KBM-7 (cell line): ENCODE results near the gene GAMT.

Source experiments
- DNase-seq: peaks from one replicate; pipeline ENCODE4 v3.0.0-alpha.2; 2015
- in situ Hi-C: fragments of 300-500 bp; cut with MboI; formaldehyde crosslinking; loops from 2 replicates; pipeline ENCODE4 v1.14.3; 2020; ENCODE audit warnings: low sequenced_read_pairs, low pct_unique_long_range_greater_than_20kb, mixed read lengths

GAMT gene

GRCh38 chr19:1434577-1435060 is 33.3 kb upstream of the GAMT start:
- no peak for DNase-seq
- in situ Hi-C loops = no loop called here

DNA sequence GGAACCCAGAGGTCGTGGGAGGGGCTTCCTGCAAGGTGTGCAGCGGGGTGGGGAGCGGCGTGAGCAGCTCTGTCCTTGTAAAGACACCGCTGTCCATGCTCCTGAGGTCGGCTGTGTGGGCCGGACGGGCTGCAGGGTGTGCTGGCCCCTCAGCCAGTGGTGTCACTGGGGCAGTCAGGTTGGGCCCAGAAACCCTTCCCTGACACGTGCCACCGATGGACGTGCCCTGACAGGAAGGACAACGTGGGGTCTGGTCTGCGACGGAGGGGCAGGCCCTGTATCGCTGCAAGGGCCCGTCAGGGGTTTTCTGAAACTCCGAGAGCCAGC is 32.7 kb upstream of the GAMT start:
- in situ Hi-C loops = no loop called here
- DNase-seq = no peak

DNA sequence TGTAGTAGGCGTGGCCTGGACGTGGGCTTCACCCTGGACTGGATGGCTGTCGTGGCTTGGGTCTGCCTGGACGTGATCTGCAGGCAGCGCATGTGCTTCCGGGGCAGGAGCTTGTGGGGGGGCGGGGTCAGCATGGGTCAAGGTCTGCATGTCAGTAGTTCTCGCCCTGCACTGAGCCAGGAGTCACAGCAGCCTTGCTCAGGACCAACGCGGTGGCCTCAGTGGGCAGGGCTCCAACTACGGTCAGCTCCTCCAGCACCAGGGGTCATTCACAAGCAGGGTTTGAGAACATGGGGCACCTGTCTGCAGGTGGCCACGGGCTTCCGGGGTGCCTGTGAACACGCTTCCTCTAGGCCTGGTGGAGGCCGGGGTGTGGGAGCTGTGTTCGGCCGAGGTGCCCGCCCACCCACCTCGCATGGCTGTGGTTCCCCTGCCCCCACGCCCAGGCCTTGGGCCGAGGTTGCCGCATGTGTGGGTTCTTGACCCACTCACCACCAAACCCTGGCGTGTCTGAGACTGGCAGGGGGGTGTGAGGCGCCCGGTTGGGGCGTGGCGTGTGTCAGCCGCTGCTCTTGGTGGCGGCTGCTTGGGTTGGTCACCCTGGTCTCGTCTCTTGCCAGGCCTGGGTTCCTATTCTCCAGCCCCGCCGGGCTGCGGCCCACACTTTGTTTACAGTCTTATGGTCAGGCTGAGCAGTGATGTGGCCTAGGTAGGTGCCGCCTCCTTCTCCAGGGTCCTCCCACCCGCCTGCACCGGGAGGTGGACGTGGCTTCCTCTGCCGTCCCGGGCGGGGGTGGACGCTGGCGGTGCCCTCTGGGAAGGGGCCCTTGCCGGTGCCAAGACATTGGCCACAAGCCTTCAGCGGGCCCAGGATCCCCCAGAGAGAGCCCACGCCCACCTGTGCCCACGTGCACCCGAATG is 32.0 kb upstream of the GAMT start:
- no peak for DNase-seq
- in situ Hi-C loops = no loop called here

- in situ Hi-C loops = no loop called here
- DNase-seq = no peak
Measured at GRCh38 chr19:1432507-1432887, 31.2 kb upstream of the GAMT start.

GRCh38 chr19:1431759-1432506 is 30.6 kb upstream of the GAMT start:
- DNase-seq = no peak
- in situ Hi-C loops = no loop called here

GRCh38 chr19:1430246-1430645 is 28.9 kb upstream of the GAMT start:
- in situ Hi-C loops = no loop called here
- DNase-seq = no peak

DNA sequence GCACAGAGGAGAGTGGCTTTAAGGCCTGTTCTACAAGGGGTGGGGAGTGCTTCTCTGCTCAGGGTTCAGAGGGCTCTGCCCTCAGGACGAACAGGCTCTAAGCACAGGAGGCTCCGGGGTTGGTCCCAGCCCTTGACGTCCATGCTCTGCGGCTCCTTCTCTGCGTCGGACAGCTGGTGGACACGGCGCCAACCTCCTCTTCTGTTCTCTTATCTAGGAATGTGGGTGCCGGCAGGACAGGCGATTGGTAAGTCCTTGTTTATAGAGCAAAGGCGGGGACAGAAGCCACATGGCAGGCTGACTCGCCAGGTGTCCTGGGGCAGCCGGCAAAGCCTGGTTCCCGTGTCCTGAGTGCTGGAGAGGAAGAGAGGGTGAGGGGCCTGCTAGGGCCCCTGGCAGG is 28.4 kb upstream of the GAMT start:
- in situ Hi-C loops = no loop called here
- no peak for DNase-seq

DNA sequence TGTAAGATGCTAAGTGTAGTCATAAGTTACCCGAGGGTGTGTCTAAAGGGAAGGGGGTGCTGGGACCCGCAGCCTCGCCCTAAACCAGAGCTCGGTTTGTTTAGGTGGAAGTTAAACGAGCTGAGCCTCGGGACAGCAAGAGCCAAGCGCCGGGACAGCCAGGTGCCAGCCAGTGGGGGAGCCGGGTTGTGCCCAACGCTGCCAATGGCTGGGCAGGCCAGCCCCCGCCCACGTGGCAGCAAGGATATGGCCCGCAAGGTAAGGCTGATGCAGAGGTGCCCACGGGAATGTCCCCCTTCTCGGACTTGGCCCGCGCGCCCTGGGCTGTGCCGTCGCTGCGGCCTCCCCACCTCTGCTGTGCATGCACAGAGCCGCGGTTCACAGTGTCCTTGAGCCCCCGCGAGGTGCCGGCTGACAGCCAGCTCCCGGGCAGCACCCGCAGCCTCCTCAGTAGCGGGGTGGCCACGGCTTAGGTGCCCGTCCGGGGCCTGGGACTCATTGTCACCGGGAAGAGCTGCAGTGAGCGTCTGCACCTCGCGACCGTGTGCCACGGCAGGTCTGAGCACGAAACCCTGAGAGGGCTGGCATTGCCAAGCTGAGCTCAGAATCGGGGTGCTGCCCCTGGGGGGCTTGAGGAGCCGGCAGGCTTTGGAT is 27.5 kb upstream of the GAMT start:
- in situ Hi-C loops = no loop called here
- no peak for DNase-seq

- DNase-seq = no peak
- in situ Hi-C loops = no loop called here
Measured at GRCh38 chr19:1427221-1427920, 26.0 kb upstream of the GAMT start.

GRCh38 chr19:1426736-1427135 is 25.4 kb upstream of the GAMT start:
- no peak for DNase-seq
- in situ Hi-C loops = no loop called here

DNA sequence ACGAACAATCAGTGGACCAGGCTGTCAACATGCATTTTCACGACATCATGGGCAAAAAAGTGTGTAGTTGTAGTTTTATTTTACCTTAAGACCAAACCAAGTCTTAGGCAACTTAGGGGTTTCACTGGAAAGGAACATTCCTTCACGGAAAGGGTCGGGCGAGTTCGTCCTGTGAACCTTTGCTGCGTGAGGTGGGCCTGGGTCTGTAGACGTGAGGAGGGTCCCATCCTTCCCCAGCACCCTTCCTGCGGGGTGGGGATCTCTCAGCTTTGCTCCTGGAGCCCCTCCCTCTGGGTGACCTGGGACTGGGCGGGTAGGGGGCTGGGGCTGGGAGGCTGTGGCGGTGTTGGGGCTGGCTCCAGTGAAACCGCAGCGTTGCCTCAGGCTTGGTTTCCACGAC is 24.6 kb upstream of the GAMT start:
- in situ Hi-C loops = no loop called here
- no peak for DNase-seq

DNA sequence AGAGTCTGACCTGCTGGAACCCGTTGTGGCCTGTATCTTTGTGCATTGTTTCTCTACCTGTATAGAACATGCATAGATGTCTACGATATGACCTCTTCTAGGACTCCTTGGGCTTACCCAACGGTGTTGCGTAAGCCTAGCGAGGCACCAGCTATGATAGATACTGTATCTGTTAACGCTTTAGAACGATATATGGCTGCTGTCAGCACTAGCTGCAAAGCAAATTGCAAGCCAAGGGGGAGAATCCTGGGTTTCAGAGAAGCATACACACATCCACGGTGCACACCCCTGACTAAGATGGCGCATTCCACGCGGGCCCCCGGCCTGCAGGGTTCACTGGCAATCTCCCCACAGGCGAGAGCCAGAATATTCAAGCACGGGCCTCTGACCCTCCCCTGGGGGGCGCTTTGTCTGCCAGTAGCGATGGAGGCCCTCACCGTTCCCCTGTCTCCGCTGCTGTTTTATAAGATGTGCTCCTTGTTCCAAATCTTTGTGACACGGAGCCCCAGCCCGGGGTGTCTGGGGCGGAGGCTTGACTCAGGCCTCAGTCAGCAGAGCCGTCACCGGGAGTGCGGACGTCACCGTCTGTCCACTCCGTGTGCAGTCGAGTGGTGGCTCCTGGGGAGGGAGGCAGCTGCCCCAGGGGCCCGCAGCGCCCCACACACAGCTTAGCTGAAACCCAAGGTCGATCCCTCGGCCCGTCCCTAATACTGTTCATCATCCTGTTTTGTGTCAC is 23.9 kb upstream of the GAMT start:
- DNase-seq = no peak
- in situ Hi-C loops = no loop called here

- in situ Hi-C loops = no loop called here
- DNase-seq = no peak
Measured at GRCh38 chr19:1424192-1424955, 23.0 kb upstream of the GAMT start.

DNA sequence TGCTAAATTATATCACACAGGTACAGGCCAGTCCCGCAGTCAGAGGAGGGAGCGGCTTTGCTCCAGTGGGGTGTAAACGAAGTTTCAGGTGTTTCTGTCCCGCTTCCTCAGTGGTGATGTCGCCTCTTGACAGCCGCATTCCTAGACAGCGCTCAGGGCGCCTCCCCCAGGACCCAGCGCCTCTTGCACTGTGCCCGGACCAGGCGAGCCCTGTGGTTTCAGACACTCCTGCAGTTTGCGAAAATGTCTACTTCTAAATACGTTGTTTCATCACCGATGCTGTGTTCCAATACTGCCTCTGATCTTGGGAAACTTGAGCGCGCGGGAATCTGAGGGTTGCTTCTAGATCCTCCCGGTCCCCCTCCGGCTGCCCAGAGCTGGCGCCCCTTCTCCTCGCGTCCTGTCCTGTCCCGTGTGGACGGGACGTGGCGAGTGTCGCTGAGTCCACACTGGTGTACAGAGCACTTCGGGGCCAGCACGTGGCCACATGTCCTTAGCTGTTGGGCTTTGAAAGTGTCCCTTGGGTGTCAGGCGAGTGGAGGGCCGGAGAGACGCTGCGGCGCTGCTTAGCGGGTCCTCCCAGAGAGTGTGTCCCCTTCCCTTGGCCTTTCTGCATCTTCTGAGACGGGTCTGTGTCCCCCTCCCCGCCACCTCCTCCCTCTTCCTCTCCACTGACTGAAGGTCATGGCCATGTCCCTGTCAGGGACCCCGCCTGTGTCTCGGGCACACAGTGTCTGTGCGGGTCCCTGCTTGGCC is 22.3 kb upstream of the GAMT start:
- in situ Hi-C loops = no loop called here
- DNase-seq = no peak

DNA sequence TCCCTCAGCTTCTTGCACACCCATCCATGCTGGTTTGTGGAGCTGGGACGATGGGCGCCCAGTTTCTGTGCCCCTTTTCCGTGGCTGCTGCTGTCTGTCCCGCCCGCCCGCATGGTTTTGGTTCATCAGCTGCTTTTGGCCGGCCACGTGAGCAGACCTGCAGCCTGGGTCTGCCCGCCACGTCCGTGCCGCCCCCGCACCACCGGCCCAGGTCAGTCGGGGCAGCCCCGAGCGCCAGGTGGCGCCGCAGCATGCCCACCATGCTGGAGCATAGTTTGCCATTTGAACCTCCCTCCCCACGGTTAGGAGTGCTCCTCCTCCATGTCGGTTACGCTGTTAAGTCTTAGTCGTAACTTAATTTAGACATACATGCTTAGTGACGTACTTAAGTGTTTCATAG is 21.6 kb upstream of the GAMT start:
- in situ Hi-C loops = no loop called here
- no peak for DNase-seq

DNA sequence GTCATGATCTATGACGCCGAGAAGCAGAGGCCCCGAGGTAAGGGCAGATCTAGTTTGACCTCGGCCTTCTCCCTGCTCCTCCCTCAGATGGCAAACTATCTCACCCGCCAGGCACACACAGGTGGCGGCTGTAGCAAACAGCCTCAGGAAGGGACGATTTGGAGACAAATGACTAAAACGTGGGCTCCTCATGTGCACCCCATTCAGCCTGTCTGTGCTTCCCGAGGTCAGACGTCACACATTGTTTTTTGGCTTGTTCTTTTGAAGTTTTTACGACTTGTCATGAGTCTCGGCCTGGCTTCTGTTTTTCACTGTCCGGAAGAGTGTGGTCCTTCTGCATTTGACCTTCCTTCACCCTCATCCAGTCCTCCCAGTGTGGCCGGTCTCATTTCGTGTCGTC is 21.0 kb upstream of the GAMT start:
- in situ Hi-C loops = no loop called here
- no peak for DNase-seq

GRCh38 chr19:1421958-1422305 is 20.6 kb upstream of the GAMT start:
- in situ Hi-C loops = no loop called here
- DNase-seq = no peak
